ENCODE data around the gene PROB1. TPM values are rescaled to one million over a fixed set of nuclear protein-coding genes. Genes with fewer than 3 reads are reported as not detected.

PROB1 gene
- total RNA-seq, 1 donor from 2014 or later, result 1.3 TPM

- H3K27me3 Mint-ChIP-seq, result no peaks in the 10 kb centered on the region
- H3K4me3 Mint-ChIP-seq, result no peak overlapping the region
- no peaks in the 10 kb centered on the region for H3K4me1 Mint-ChIP-seq (ENCODE audit: unreplicated experiment)
- DNase-seq (ENCODE audit: extremely low spot score, unreplicated experiment), result no peak
- peaks cover 13% of the 10 kb centered on the region for H3K36me3 Mint-ChIP-seq
- no peaks in the 10 kb centered on the region for H3K9me3 Mint-ChIP-seq
- H3K27ac Mint-ChIP-seq, result no peak overlapping the region
- TF ChIP-seq CTCF (conservative IDR thresholded peaks at IDR 0.05), result no peak
These were observed 18.5 kb downstream of the PROB1 start for GRCh38 chr5:139376364-139376763.

- no peak overlapping the region for H3K27ac Mint-ChIP-seq
- no peaks in the 10 kb centered on the region for H3K27me3 Mint-ChIP-seq
- DNase-seq (ENCODE audit: extremely low spot score, unreplicated experiment), result peak; percentile 32
- H3K36me3 Mint-ChIP-seq, result peaks cover 16% of the 10 kb centered on the region
- no peak for TF ChIP-seq CTCF (conservative IDR thresholded peaks at IDR 0.05)
- no peaks in the 10 kb centered on the region for H3K9me3 Mint-ChIP-seq
- no peak overlapping the region for H3K4me3 Mint-ChIP-seq
- no peaks in the 10 kb centered on the region for H3K4me1 Mint-ChIP-seq (ENCODE audit: unreplicated experiment)
These were observed 20.0 kb downstream of the PROB1 start for GRCh38 chr5:139374909-139375308.

GRCh38 chr5:139371482-139372435, 23.1 kb downstream of the PROB1 start:
- no peak for TF ChIP-seq CTCF (conservative IDR thresholded peaks at IDR 0.05)
- no peaks in the 10 kb centered on the region for H3K27me3 Mint-ChIP-seq
- H3K4me3 Mint-ChIP-seq, result no peak overlapping the region
- H3K9me3 Mint-ChIP-seq, result no peaks in the 10 kb centered on the region
- H3K36me3 Mint-ChIP-seq, result peaks cover 20% of the 10 kb centered on the region
- peak; percentile 29 for DNase-seq (ENCODE audit: extremely low spot score, unreplicated experiment)
- H3K4me1 Mint-ChIP-seq (ENCODE audit: unreplicated experiment), result no peaks in the 10 kb centered on the region
- H3K27ac Mint-ChIP-seq, result no peak overlapping the region

DNA sequence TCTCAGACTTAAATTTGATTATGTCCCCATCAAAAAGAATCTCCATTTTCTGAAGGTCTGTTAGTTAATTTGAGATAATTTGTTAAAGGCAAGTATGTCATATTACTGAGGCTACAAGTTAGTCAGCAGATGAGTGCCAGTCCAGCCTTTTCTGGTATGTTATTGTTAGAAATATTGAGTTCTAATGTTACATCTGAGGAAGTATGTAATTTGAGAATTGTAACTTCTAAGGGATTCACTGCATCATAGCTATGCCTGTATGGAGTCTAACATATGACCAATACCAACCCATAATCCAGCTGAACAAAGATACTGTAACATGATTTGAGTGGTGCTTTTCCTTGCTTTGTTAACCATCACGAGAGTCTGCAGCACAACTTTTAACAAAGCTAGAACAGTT, 25.7 kb downstream of the PROB1 start:
- Mint-ChIP-seq H3K4me3 (no peak overlapping the region), H3K9me3 (no peaks in the 10 kb centered on the region), H3K36me3 (peaks cover 30% of the 10 kb centered on the region), H3K27ac (no peak overlapping the region), H3K4me1 (ENCODE audit: unreplicated experiment) (no peaks in the 10 kb centered on the region), H3K27me3 (no peaks in the 10 kb centered on the region)
- no peak for TF ChIP-seq CTCF (conservative IDR thresholded peaks at IDR 0.05)
- no peak for DNase-seq (ENCODE audit: extremely low spot score, unreplicated experiment)

DNA sequence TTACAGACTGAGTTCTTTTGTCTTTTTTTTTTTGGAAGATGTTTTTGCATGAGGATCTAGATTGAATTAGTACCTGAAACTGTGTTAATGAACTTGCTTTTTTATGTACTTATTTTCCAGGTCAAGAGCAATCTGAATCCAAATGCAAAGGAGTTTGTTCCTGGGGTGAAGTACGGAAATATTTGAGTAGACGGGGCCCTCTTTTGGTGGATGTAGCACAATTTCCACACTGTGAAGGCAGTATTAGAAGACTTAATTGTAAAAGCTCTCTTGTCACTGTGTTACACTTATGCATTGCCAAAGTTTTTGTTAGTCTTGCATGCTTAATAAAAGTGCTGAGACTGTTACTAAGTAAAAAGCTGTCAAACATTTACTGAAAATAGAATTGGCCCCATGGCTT, 26.3 kb downstream of the PROB1 start:
- H3K4me1 Mint-ChIP-seq (ENCODE audit: unreplicated experiment), result no peaks in the 10 kb centered on the region
- TF ChIP-seq CTCF (conservative IDR thresholded peaks at IDR 0.05), result peak; percentile 20

More for the DNA sequence above, 26.3 kb downstream of the PROB1 start:
- Mint-ChIP-seq H3K4me3 (no peak overlapping the region), H3K9me3 (no peaks in the 10 kb centered on the region), H3K36me3 (peaks cover 35% of the 10 kb centered on the region), H3K27me3 (no peaks in the 10 kb centered on the region), H3K27ac (no peak overlapping the region)
- no peak for DNase-seq (ENCODE audit: extremely low spot score, unreplicated experiment)

Data from type B pancreatic cell (in vitro differentiated cells).